Coronary artery (tissue), 2 donors: ENCODE data around the gene CREBRF.
A peak's percentile ranks its signal among the peaks of the same experiment; 100 is the strongest.

Experiments
- DNase-seq: peaks from one replicate; pipeline ENCODE4 v3.0.0-alpha.2; 2017; ENCODE audit warnings: low spot score
- H3K27ac ChIP-seq, 2 donors: fragments of 200-600 bp; sonication (generic); one replicate each; pipeline ENCODE4 v1.5.1; 2016 to 2019
- H3K4me3 ChIP-seq: fragments of 200-600 bp; sonication (generic); 2 replicates; pipeline ENCODE4 v1.5.1; 2016; ENCODE audit warnings: mild to moderate bottlenecking, moderate library complexity
- CTCF ChIP-seq: fragments of 200-600 bp; sonication (generic); IDR thresholded peaks from one replicate; pipeline ENCODE4 v1.5.1; 2019; ENCODE audit warnings: antibody characterized with exemption

Gene CREBRF

GRCh38 chr5:173138707-173139106 lies 82.6 kb downstream of the CREBRF start:
- no peak for DNase-seq
- Histone ChIP-seq H3K27ac (no peak overlapping the region), H3K4me3 (no peak overlapping the region)
- no peak for TF ChIP-seq CTCF

GRCh38 chr5:173139631-173140030 lies 83.5 kb downstream of the CREBRF start:
- TF ChIP-seq CTCF, result no peak
- H3K27ac ChIP-seq, result no peak overlapping the region
- DNase-seq, result no peak
- no peak overlapping the region for H3K4me3 ChIP-seq

GRCh38 chr5:173140769-173141168 lies 84.6 kb downstream of the CREBRF start:
- no peak for DNase-seq
- H3K4me3 ChIP-seq, result no peak overlapping the region
- TF ChIP-seq CTCF, result no peak
- H3K27ac ChIP-seq, result no peak overlapping the region

GRCh38 chr5:173143567-173143966 lies 87.4 kb downstream of the CREBRF start:
- no peak for DNase-seq
- H3K4me3 ChIP-seq, result no peak overlapping the region
- no peak for TF ChIP-seq CTCF
- no peak overlapping the region for H3K27ac ChIP-seq

- Histone ChIP-seq H3K27ac (peak within 1 kb of the TSS; percentile 72 to 89), H3K4me3 (peak within 1 kb of the TSS; percentile 92)
- DNase-seq, result peak; percentile 94
- peak; percentile 67 for TF ChIP-seq CTCF
Observed at GRCh38 chr5:173144200-173145176, 88.3 kb downstream of the CREBRF start, which contains the start of gene BNIP1. Gene BNIP1, plus strand, starts transcription at chr5:173144531. Its CDS starts 15 bp downstream, at chr5:173144546.

GRCh38 chr5:173148354-173148753 lies 92.2 kb downstream of the CREBRF start:
- TF ChIP-seq CTCF, result no peak
- Histone ChIP-seq H3K27ac (no peak overlapping the region), H3K4me3 (no peak overlapping the region)
- no peak for DNase-seq

GRCh38 chr5:173152547-173152946 lies 96.4 kb downstream of the CREBRF start:
- DNase-seq, result no peak
- no peak overlapping the region for H3K4me3 ChIP-seq
- H3K27ac ChIP-seq, result no peak overlapping the region
- no peak for TF ChIP-seq CTCF
